Ishikawa (cell line): Measurements from ENCODE around the gene FGD3.

Experiments
- CEBPB ChIP-seq: IDR thresholded peaks from 2 replicates; pipeline ENCODE4 v1.6.1; 2012
- CREB1 ChIP-seq: IDR thresholded peaks from 2 replicates; pipeline ENCODE4 v1.6.1; 2012; ENCODE audit warnings: low read depth
- EGR1 ChIP-seq: IDR thresholded peaks from 2 replicates; pipeline ENCODE4 v1.6.1; 2012
- EP300 ChIP-seq: IDR thresholded peaks from 2 replicates; pipeline ENCODE4 v1.6.1; 2012; ENCODE audit warnings: borderline replicate concordance
- FOXM1 ChIP-seq: IDR thresholded peaks from 2 replicates; pipeline ENCODE4 v1.6.1; 2012; ENCODE audit warnings: low read depth, borderline replicate concordance
- MAX ChIP-seq: IDR thresholded peaks from 2 replicates; pipeline ENCODE4 v1.6.1; 2012
- NFIC ChIP-seq: IDR thresholded peaks from 2 replicates; pipeline ENCODE4 v1.6.1; 2012
- RAD21 ChIP-seq: IDR thresholded peaks from 2 replicates; pipeline ENCODE4 v1.6.1; 2012; ENCODE audit warnings: low read depth
- TAF1 ChIP-seq: IDR thresholded peaks from 2 replicates; pipeline ENCODE4 v1.6.1; 2012; ENCODE audit warnings: low read depth, mild to moderate bottlenecking
- TCF12 ChIP-seq: IDR thresholded peaks from 2 replicates; pipeline ENCODE4 v1.6.1; 2012; ENCODE audit warnings: low read depth
- TEAD4 ChIP-seq: IDR thresholded peaks from 2 replicates; pipeline ENCODE4 v1.6.1; 2012
- USF1 ChIP-seq: IDR thresholded peaks from 2 replicates; pipeline ENCODE4 v1.6.1; 2012
- YY1 ChIP-seq: IDR thresholded peaks from 2 replicates; pipeline ENCODE4 v1.6.1; 2012; ENCODE audit warnings: low read depth
- ZBTB7A ChIP-seq: IDR thresholded peaks from 2 replicates; pipeline ENCODE4 v1.6.1; 2012; ENCODE audit warnings: low read depth
- TF ChIP-seq, protein P1 (sequence below): IDR thresholded peaks from 2 replicates; pipeline ENCODE4 v1.6.1; 2012; ENCODE audit warnings: low read depth, mild to moderate bottlenecking

FGD3 gene

DNA sequence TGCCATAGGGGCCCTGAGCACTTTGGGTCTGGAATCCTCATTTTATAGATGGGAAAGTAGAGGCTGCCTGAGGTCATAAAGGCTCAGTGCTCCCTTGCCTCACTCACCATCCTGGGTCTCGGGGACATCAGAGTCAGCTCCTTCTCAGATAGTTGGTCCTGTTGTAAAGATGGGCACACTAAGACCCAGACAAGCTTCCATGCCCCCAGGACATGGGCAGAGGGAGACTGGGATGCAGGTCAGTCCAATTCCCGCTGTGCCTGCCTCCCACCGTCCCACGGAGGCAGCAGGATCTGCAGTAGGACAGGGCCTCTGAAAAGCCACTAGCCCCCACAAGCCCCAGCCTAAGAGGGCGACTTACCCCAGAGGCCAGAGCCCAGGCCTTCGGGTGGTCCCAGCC, 92.1 kb downstream of the FGD3 start:
- TF ChIP-seq CEBPB (no peak), CREB1 (no peak), EGR1 (no peak), NFIC (no peak), YY1 (no peak), TAF1 (no peak), MAX (no peak), TCF12 (no peak), RAD21 (no peak), TEAD4 (no peak), USF1 (no peak), EP300 (no peak), FOXM1 (no peak), ZBTB7A (no peak)
- TF ChIP-seq, protein P1, sequence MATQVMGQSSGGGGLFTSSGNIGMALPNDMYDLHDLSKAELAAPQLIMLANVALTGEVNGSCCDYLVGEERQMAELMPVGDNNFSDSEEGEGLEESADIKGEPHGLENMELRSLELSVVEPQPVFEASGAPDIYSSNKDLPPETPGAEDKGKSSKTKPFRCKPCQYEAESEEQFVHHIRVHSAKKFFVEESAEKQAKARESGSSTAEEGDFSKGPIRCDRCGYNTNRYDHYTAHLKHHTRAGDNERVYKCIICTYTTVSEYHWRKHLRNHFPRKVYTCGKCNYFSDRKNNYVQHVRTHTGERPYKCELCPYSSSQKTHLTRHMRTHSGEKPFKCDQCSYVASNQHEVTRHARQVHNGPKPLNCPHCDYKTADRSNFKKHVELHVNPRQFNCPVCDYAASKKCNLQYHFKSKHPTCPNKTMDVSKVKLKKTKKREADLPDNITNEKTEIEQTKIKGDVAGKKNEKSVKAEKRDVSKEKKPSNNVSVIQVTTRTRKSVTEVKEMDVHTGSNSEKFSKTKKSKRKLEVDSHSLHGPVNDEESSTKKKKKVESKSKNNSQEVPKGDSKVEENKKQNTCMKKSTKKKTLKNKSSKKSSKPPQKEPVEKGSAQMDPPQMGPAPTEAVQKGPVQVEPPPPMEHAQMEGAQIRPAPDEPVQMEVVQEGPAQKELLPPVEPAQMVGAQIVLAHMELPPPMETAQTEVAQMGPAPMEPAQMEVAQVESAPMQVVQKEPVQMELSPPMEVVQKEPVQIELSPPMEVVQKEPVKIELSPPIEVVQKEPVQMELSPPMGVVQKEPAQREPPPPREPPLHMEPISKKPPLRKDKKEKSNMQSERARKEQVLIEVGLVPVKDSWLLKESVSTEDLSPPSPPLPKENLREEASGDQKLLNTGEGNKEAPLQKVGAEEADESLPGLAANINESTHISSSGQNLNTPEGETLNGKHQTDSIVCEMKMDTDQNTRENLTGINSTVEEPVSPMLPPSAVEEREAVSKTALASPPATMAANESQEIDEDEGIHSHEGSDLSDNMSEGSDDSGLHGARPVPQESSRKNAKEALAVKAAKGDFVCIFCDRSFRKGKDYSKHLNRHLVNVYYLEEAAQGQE: no peak

DNA sequence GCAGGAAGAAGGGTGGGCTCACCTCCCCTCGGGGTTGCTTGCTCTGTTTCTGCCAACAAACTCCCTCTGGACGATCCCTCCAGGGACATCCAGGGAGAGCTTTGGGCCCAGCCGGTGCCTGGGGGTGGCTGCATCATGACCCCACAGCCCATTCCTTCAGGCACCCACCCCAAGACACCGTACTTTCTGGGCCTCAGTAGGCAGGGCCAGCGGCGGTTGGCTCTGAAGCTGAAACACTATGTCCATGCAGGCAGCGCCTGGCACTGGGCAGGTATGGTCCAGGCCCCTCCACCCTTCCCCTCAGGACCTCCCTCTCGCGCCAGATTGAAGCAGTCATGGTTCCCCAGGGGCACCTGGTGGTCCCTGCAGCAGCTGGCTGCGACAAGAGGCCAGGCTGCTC, 92.7 kb downstream of the FGD3 start:
- TF ChIP-seq NFIC (no peak), TAF1 (no peak), TCF12 (no peak), ZBTB7A (no peak), RAD21 (no peak), TEAD4 (no peak)

DNA sequence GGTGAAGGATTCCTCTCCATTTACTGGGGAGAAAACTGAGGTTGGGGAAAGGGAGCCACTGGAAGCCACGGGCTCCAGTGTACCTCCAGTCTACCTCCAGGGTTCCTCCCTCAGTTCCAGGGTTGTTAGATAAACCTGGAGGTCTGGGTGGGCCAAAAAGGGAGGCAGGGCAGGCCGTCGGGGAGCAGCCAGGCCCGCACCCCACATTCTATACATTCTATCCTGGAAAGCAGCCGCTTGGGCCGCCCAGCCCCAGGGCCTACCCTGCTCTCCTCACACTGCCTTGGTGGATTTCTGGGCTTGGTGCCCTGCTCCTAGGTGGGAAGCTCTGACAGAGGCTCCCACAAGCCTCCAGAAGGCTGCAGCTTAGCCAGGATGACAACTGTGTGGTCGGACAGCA, 93.1 kb downstream of the FGD3 start:
- TF ChIP-seq NFIC (no peak), TCF12 (no peak), MAX (no peak), CREB1 (no peak), YY1 (no peak), CEBPB (no peak), EP300 (no peak), ZBTB7A (no peak)

- TF ChIP-seq TCF12: no peak
- TF ChIP-seq ZBTB7A: no peak
- TF ChIP-seq TEAD4: no peak
- TF ChIP-seq YY1: peak; percentile 88
- TF ChIP-seq EGR1: no peak
- peak; percentile 89 for TF ChIP-seq USF1
Observed at GRCh38 chr9:93041108-93041802, 93.9 kb downstream of the FGD3 start.

DNA sequence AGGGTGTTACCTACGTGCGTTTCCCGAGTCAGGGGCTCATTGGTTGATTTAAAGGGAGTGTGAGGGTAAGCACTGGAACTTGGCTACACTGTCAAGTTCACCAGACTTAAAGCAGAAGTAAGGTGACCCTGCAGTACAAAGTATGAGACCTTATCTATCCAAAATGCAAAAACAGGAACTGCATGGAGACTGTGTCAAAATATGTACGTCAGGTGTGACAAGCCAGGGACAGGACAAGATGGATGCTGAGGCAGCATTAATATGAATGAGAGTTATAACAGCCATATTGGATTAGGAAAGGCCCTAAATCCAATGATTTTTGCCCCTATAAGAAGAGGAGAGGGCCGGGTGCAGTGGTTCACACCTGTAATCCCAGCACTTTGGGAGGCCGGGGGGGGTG, 95.8 kb downstream of the FGD3 start:
- TF ChIP-seq CEBPB (no peak), TAF1 (no peak), EGR1 (no peak), NFIC (no peak)

DNA sequence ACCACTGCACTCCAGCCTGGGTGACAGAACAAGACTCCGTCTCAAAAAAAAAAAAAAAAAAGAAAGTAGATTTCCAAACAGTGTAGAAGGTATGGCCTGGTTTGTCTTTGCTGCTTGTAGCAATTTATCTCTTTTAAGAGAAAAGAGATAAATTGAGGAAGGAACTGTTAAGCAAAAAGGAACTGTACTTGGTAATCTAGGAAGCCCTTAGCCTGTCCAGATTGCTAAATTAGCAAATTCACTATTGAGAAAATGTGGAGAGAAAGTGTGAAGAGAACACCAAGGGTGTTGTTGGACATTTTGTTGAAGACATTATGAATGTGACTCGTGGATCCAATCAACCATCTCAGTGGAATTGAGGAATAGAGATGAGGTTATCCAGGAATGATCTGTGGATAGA, 98.2 kb downstream of the FGD3 start:
- TF ChIP-seq CREB1 (no peak), RAD21 (no peak), EP300 (no peak), MAX (no peak), NFIC (no peak), YY1 (no peak), TCF12 (no peak), ZBTB7A (no peak), FOXM1 (no peak), EGR1 (no peak), USF1 (no peak)
- TF ChIP-seq, protein P1: no peak
